HL-60 (cell line): ENCODE measurements around the gene OSBPL2.

Experiments used
- CTCF ChIP-seq: IDR thresholded peaks from one replicate; pipeline ENCODE4 v1.5.1; 2011; ENCODE audit warnings: low read length, control low read depth, inconsistent platforms; ENCODE audit not compliant: insufficient read depth
- GABPA ChIP-seq: IDR thresholded peaks from 2 replicates; pipeline ENCODE4 v1.6.1; 2012; ENCODE audit warnings: low read depth
- POLR2AphosphoS5 ChIP-seq: IDR thresholded peaks from 2 replicates; pipeline ENCODE4 v1.6.1; 2012; ENCODE audit warnings: low read depth
- TF ChIP-seq, protein P1 (sequence below): IDR thresholded peaks from 2 replicates; pipeline ENCODE4 v1.6.1; 2012; ENCODE audit warnings: low read depth; ENCODE audit not compliant: insufficient replicate concordance

- TF ChIP-seq CTCF (no peak), GABPA (no peak), POLR2AphosphoS5 (no peak)
- TF ChIP-seq, protein P1, sequence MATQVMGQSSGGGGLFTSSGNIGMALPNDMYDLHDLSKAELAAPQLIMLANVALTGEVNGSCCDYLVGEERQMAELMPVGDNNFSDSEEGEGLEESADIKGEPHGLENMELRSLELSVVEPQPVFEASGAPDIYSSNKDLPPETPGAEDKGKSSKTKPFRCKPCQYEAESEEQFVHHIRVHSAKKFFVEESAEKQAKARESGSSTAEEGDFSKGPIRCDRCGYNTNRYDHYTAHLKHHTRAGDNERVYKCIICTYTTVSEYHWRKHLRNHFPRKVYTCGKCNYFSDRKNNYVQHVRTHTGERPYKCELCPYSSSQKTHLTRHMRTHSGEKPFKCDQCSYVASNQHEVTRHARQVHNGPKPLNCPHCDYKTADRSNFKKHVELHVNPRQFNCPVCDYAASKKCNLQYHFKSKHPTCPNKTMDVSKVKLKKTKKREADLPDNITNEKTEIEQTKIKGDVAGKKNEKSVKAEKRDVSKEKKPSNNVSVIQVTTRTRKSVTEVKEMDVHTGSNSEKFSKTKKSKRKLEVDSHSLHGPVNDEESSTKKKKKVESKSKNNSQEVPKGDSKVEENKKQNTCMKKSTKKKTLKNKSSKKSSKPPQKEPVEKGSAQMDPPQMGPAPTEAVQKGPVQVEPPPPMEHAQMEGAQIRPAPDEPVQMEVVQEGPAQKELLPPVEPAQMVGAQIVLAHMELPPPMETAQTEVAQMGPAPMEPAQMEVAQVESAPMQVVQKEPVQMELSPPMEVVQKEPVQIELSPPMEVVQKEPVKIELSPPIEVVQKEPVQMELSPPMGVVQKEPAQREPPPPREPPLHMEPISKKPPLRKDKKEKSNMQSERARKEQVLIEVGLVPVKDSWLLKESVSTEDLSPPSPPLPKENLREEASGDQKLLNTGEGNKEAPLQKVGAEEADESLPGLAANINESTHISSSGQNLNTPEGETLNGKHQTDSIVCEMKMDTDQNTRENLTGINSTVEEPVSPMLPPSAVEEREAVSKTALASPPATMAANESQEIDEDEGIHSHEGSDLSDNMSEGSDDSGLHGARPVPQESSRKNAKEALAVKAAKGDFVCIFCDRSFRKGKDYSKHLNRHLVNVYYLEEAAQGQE = no peak
Observed at GRCh38 chr20:62316331-62317166, 78.2 kb downstream of the OSBPL2 start.
